Measurements from ENCODE around the gene DCPS.

DCPS gene

DNA sequence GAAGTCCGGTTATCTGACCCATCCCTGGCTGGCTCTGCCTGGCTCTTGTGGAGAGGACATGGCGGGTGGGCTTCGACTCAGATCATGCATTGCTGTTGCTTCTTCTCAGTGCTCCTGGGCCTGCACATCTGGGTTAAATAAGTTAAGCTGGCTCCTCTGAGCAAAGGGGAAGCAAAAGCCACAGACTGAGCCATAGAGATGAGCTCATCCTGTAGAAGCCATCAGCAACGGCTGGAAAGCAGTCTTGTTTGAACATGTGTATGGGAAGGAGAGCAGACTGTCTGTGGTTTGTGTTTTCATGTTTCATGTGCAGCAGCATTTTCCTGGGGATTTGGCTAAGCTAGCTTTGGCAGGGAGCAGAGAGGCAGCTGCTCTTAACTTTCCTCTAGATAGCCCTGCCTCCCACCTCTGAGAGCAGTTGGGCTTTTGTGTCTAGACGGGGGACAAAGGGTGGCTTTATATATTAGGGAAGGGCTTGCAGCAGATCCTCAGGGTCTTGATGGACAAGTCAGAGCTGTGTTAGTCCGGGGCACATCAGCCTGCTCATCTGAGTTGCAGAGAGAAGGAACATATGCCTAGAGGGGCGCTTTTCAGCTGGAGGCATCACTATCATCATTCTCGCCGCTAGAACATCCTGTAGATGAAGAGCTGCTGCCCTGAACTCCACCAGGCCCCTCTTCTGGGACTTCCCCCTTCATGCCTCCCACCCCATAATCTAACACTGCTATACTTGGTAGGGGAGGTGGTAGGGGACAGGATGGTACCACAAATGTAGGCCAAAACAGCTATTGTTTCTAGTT, 14.9 kb downstream of the DCPS start:
- H3K27me3 ChIP-seq (ENCODE audit: insufficient read depth, low read length), result no peaks in the 10 kb centered on the region
- H3K4me1 ChIP-seq (ENCODE audit: insufficient read depth, low read length), result no peaks in the 10 kb centered on the region
- H3K4me3 ChIP-seq (ENCODE audit: low read length), result no peak overlapping the region
- no peaks in the 10 kb centered on the region for H3K9me3 ChIP-seq (ENCODE audit: low read length)
- H3K36me3 ChIP-seq (ENCODE audit: insufficient read depth, low read length), result no peaks in the 10 kb centered on the region
- H2AFZ ChIP-seq (ENCODE audit: low read depth, low read length), result no peak overlapping the region

GRCh38 chr11:126319374-126319740, 15.5 kb downstream of the DCPS start:
- Histone ChIP-seq H3K4me1 (ENCODE audit: insufficient read depth, low read length) (no peaks in the 10 kb centered on the region), H2AFZ (ENCODE audit: low read depth, low read length) (no peak overlapping the region), H3K27me3 (ENCODE audit: insufficient read depth, low read length) (no peaks in the 10 kb centered on the region), H3K9me3 (ENCODE audit: low read length) (no peaks in the 10 kb centered on the region), H3K4me3 (ENCODE audit: low read length) (no peak overlapping the region), H3K36me3 (ENCODE audit: insufficient read depth, low read length) (no peaks in the 10 kb centered on the region)

- H3K36me3 ChIP-seq (ENCODE audit: insufficient read depth, low read length), result no peaks in the 10 kb centered on the region
- no peaks in the 10 kb centered on the region for H3K27me3 ChIP-seq (ENCODE audit: insufficient read depth, low read length)
- H2AFZ ChIP-seq (ENCODE audit: low read depth, low read length), result no peak overlapping the region
Observed at GRCh38 chr11:126322996-126323395, 19.1 kb downstream of the DCPS start.

DNA sequence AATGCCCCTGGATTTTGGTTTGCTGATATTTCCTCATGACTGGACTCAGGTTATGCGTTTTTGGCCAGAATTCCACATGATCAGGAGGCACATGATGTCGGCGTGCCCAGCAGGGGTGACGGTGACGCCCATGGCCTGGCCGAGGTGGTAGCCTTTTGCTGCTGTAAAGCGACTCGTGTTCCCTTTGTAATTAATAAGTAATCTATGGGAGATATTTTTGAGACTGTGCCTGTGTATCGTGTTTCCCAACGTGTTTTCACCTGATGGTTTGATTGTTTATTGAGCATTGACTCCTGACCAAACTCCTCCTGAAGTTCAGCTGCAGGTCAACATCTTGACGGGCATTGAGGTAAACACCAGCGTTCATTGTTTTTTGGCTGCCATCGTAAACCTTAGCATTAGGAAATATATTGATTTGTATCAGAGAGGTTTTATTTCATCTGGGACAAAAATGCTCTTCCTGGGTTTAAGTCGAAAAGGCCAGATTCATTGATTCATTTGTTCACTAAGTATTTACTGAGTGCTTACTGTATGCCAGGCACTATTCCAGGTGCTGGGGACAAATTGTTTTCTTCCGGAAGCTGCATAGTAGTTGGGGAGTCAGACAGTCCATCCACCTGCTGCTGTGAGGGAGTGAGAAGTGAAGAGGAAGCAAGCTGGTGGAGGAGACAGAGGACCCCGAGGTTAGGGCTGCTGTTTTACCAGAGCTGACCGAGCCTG, 23.6 kb downstream of the DCPS start:
- H3K4me3 ChIP-seq (ENCODE audit: low read length), result no peak overlapping the region
- H3K36me3 ChIP-seq (ENCODE audit: insufficient read depth, low read length), result peaks cover 5% of the 10 kb centered on the region
- no peak overlapping the region for H2AFZ ChIP-seq (ENCODE audit: low read depth, low read length)
- no peaks in the 10 kb centered on the region for H3K27me3 ChIP-seq (ENCODE audit: insufficient read depth, low read length)
- no peaks in the 10 kb centered on the region for H3K4me1 ChIP-seq (ENCODE audit: insufficient read depth, low read length)
- no peaks in the 10 kb centered on the region for H3K9me3 ChIP-seq (ENCODE audit: low read length)

More at GRCh38 chr11:126322996-126323395, 19.1 kb downstream of the DCPS start:
- H3K9me3 ChIP-seq (ENCODE audit: low read length), result no peaks in the 10 kb centered on the region
- H3K4me3 ChIP-seq (ENCODE audit: low read length), result no peak overlapping the region
- no peaks in the 10 kb centered on the region for H3K4me1 ChIP-seq (ENCODE audit: insufficient read depth, low read length)

- Histone ChIP-seq H2AFZ (ENCODE audit: low read depth, low read length) (no peak overlapping the region), H3K4me3 (ENCODE audit: low read length) (no peak overlapping the region), H3K36me3 (ENCODE audit: insufficient read depth, low read length) (peaks cover 5% of the 10 kb centered on the region), H3K27me3 (ENCODE audit: insufficient read depth, low read length) (no peaks in the 10 kb centered on the region), H3K4me1 (ENCODE audit: insufficient read depth, low read length) (no peaks in the 10 kb centered on the region), H3K9me3 (ENCODE audit: low read length) (no peaks in the 10 kb centered on the region)
Observed at GRCh38 chr11:126328001-126328390, 24.1 kb downstream of the DCPS start.

- no peak overlapping the region for H2AFZ ChIP-seq (ENCODE audit: low read depth, low read length)
- no peaks in the 10 kb centered on the region for H3K9me3 ChIP-seq (ENCODE audit: low read length)
- no peaks in the 10 kb centered on the region for H3K4me1 ChIP-seq (ENCODE audit: insufficient read depth, low read length)
- no peaks in the 10 kb centered on the region for H3K27me3 ChIP-seq (ENCODE audit: insufficient read depth, low read length)
- H3K4me3 ChIP-seq (ENCODE audit: low read length), result no peak overlapping the region
- H3K36me3 ChIP-seq (ENCODE audit: insufficient read depth, low read length), result peaks cover 5% of the 10 kb centered on the region
Observed at GRCh38 chr11:126328444-126328843, 24.6 kb downstream of the DCPS start.

GRCh38 chr11:126328938-126329643, 25.2 kb downstream of the DCPS start:
- Histone ChIP-seq H3K27me3 (ENCODE audit: insufficient read depth, low read length) (no peaks in the 10 kb centered on the region), H3K36me3 (ENCODE audit: insufficient read depth, low read length) (peaks cover 5% of the 10 kb centered on the region), H3K9me3 (ENCODE audit: low read length) (no peaks in the 10 kb centered on the region), H3K4me3 (ENCODE audit: low read length) (no peak overlapping the region), H3K4me1 (ENCODE audit: insufficient read depth, low read length) (no peaks in the 10 kb centered on the region), H2AFZ (ENCODE audit: low read depth, low read length) (no peak overlapping the region)

GRCh38 chr11:126329644-126330211, 25.9 kb downstream of the DCPS start:
- Histone ChIP-seq H3K4me3 (ENCODE audit: low read length) (no peak overlapping the region), H3K27me3 (ENCODE audit: insufficient read depth, low read length) (no peaks in the 10 kb centered on the region), H3K4me1 (ENCODE audit: insufficient read depth, low read length) (no peaks in the 10 kb centered on the region), H3K9me3 (ENCODE audit: low read length) (no peaks in the 10 kb centered on the region), H2AFZ (ENCODE audit: low read depth, low read length) (no peak overlapping the region), H3K36me3 (ENCODE audit: insufficient read depth, low read length) (peaks cover 5% of the 10 kb centered on the region)

GRCh38 chr11:126331286-126331685, 27.4 kb downstream of the DCPS start:
- H3K4me1 ChIP-seq (ENCODE audit: insufficient read depth, low read length), result no peaks in the 10 kb centered on the region
- no peaks in the 10 kb centered on the region for H3K9me3 ChIP-seq (ENCODE audit: low read length)

GRCh38 chr11:126332221-126332711, 28.4 kb downstream of the DCPS start:
- Histone ChIP-seq H3K4me3 (ENCODE audit: low read length) (no peak overlapping the region), H3K27me3 (ENCODE audit: insufficient read depth, low read length) (no peaks in the 10 kb centered on the region), H3K36me3 (ENCODE audit: insufficient read depth, low read length) (peaks cover 5% of the 10 kb centered on the region), H3K4me1 (ENCODE audit: insufficient read depth, low read length) (peaks cover 4% of the 10 kb centered on the region), H2AFZ (ENCODE audit: low read depth, low read length) (no peak overlapping the region), H3K9me3 (ENCODE audit: low read length) (no peaks in the 10 kb centered on the region)

More at GRCh38 chr11:126331286-126331685, 27.4 kb downstream of the DCPS start:
- no peaks in the 10 kb centered on the region for H3K27me3 ChIP-seq (ENCODE audit: insufficient read depth, low read length)
- H2AFZ ChIP-seq (ENCODE audit: low read depth, low read length), result no peak overlapping the region
- H3K4me3 ChIP-seq (ENCODE audit: low read length), result no peak overlapping the region
- H3K36me3 ChIP-seq (ENCODE audit: insufficient read depth, low read length), result peaks cover 5% of the 10 kb centered on the region

DNA sequence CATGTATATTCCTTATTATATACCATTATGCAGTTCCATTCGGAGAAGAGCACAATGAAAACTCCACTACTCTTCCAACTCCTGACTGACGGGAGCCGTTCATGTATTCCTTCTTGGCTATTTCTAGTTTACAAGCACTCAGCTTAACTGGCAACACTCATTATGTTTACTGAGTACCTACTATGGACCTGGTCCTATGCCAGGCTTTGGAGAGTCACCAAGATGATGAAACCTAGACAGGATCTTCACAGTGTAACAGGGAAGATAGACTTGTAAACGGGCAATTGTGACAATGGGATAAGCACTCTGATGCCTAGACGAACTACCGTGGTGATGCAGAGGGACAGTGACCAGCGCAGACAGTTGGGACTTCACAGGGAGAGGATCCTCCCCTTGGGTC, 29.3 kb downstream of the DCPS start:
- Histone ChIP-seq H3K27me3 (ENCODE audit: insufficient read depth, low read length) (no peaks in the 10 kb centered on the region), H2AFZ (ENCODE audit: low read depth, low read length) (no peak overlapping the region), H3K36me3 (ENCODE audit: insufficient read depth, low read length) (peaks cover 8% of the 10 kb centered on the region), H3K9me3 (ENCODE audit: low read length) (no peaks in the 10 kb centered on the region), H3K4me1 (ENCODE audit: insufficient read depth, low read length) (peaks cover 4% of the 10 kb centered on the region), H3K4me3 (ENCODE audit: low read length) (no peak overlapping the region)

GRCh38 chr11:126334659-126335462, 31.0 kb downstream of the DCPS start:
- H3K9me3 ChIP-seq (ENCODE audit: low read length), result no peaks in the 10 kb centered on the region
- H2AFZ ChIP-seq (ENCODE audit: low read depth, low read length), result no peak overlapping the region
- peaks cover 8% of the 10 kb centered on the region for H3K36me3 ChIP-seq (ENCODE audit: insufficient read depth, low read length)
- H3K4me1 ChIP-seq (ENCODE audit: insufficient read depth, low read length), result peaks cover 7% of the 10 kb centered on the region
- no peak overlapping the region for H3K4me3 ChIP-seq (ENCODE audit: low read length)
- H3K27me3 ChIP-seq (ENCODE audit: insufficient read depth, low read length), result no peaks in the 10 kb centered on the region
